Cortex of kidney (tissue), 1 donor: Measurements from ENCODE around the gene SIK2.
"Not testable (repeated sequence)": the region's sequence is repeated elsewhere in the genome, so short reads cannot be mapped to it uniquely, and the experiment has no call there.

Source experiments
- DNase-seq: peaks from one replicate; lab custom pipeline; 2025; lab: John Stamatoyannopoulos, UW

The SIK2 gene

DNA sequence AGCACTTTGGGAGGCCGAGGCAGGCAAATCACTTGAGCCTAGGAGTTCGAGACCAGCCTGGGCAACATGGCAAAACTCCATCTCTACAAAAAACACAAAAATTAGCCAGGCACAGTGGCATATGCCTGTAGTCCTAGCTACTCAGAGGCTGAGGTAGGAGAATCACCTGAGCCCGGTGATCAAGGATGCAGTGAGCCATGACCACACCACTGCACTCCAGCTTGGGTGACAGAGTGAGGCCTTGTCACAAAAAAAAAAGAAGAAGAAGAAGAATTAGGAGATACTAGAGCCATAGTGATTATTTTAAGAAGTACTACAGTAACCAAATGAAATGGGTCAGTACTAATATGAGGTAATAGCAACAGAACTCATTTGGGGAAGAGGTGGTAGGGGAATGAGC, 56.2 kb downstream of the SIK2 start:
- not testable (repeated sequence) for DNase-seq

DNA sequence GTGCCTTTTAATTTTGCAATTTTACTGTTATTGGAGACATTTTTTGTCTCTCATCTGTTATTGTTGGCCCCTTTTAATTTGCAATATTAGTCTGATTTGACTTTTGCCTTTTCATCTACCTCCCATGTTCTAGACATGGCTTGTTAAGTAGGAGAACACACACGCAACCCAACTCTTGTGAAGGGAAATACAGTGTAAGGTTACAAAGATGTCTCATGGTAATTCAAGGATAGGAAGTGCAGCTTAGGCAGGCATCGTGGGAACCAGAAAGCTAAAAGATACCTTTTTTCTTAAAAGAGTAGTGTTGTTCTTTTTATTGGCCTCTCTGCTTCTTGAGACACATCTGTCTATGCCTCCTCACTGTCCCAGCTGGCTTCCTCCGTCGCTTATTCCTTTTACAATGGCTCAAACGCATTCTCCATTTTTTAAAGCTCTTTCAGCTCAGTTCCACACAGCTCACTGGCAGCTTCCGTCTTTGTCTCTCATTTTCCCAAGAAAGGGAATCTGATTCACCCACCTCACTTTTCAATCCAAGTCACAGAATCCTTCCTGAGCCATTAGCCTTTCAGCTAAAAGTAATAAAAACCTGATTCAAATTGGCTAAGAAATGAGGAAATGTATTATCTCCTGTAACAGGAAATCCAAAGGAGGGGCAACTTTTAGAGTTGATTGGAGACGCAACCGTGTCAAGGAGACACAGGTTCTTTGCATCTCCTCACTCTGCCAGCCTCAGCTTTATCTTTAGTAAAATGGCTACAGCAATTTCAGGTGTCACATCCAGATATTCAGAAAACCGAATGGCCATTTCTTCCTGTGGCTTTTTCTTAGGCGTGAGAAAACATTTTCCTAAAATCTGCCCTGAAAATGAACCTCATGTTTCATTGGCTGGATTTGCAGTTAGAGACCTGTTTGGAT, 57.2 kb downstream of the SIK2 start:
- no peak for DNase-seq

DNA sequence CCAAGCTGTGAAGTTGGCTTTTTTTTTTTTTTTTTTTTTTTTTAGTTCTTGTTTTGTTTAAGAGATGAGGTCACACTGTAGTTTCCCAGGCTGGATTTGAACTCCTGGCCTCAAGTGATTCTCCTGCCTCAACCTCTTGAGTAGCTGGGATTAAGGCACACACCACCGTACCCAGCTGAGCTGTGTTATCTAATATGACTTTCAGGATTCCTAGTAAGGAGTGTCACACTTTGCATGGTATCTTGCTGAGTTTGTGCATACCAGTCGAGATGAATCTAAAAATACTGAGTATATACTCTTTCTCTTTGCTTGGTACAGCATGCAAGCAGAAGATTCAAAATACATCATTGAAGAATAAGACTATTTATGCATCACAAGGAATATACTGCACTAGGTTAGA, 58.6 kb downstream of the SIK2 start:
- DNase-seq: no peak

DNA sequence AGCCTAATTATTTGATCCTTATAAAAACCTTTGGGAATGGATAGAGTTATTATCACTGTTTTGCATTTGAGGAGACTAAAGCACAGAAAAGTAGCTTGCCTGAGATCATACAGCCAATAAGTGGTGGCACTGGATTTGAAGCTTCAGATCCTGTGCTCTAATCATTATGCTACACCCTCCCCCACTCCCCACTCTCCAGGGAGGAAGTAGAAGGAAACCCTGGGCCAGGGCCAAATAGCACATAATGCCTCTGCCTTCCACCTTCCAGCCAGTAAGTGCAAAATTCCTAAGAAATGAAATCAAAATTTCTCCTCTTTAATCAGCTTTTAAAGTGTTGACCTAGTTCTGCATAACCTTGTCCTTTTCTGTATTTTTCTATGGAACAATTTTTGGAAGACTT, 61.6 kb downstream of the SIK2 start:
- no peak for DNase-seq

DNA sequence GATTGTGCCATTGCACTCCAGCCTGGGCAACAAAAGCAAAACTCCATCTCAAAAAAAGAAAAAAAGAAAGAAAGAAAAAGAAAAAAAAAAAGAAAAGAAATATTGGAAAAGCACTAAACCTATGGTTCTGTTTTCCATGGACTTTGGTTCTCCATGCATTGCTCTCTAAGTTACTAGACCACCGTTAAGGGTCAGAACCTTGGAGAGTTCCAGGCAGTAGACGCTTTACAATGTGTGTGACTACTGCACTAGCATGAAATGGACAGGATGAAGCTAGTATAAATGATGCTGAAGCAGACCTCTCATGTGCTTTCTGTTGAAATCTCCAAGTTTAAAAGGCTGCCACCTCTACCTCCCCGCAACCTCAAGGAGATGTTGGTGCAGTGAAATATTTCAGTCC, 63.5 kb downstream of the SIK2 start:
- DNase-seq: no peak

DNA sequence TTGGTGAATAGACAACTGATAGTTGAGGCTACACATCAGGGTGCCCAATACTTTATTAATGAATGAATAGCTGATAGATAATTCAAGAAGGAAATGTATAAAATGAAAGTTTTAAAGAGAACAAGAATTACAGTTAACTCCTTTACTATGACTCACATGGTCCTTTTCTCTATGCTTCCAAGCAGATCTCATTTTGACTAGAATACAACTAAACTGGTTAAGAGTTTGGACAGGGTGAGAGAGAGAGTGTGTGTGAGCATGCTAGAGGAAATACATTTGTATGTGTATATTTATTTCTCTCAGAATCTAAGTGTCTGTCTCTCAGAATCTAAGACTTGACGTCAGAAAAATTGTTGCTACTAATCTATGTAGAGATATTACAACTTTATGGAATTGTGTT, 66.7 kb downstream of the SIK2 start:
- DNase-seq: no peak

DNA sequence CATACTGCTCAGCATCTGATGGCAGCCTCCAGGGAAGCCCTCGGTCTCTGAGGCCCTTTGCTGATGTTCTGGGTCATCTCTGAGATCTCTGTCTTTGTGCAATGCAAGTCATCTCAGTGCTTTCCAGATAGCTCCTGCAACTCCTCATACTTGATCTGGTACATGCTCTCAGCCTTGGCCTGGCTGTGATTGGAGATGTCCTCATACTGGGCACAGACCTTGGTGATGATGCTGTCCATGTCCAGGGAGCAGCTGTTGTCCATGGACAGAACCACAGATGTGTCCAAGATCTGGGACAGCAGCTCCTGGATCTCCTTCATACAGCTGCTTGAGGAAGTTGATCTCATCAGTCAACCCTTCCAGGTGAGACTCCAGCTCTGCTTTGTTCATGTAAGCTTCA, 69.1 kb downstream of the SIK2 start:
- no peak for DNase-seq

DNA sequence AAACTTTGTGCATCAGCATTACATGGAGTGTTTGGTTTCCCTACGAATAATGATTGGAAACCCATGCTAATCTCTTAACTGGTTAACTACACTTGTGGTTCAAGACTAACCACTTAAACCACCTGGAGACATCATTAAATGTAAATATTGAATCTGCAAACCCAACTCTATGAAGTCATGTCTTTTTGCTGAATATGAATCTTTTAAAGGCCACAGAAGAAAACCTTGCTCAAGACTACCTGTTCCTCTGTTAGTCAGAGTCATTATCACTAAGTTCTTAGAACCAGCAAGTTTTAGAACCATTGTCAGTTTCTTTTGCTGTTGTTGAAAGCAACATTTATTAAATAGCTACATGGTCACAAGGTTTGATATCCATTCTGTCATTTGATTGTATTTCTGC, 70.7 kb downstream of the SIK2 start:
- DNase-seq: no peak

DNA sequence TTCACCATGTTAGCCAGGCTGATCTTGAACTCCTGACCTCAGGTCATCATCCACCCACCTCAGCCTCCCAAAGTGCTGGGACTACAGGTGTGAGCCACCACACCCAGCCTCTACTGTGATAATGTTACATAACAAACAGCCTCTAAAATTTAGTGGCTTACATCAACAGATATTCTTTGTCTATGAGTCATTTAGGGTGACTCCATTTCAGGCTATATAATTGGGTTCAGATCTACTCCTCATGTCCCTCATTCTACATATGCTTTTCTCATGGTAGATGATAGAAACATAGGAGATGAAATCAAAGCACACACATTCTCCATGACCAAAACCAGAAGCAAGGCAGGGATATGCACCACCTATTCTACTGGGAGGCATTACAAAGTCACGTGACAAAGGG, 72.7 kb downstream of the SIK2 start:
- DNase-seq: no peak

DNA sequence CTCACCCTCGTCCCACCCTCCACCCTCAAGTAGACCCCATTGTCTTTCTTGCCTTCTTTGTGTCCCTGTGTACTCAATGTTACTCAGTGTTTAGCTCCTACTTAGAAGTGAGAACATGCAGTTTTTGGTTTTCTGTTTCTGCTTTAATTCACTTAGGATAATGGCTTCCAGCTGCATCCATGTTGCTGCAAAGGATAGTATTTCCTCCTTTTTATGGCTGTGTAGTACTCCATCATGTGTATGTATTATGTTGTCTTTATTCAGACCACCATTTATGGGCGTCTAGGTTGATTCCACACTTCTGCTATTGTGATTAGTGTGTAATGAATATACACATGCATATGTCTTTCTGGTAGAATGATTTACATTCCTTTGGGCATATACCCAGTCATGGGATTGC, 73.6 kb downstream of the SIK2 start:
- no peak for DNase-seq

DNA sequence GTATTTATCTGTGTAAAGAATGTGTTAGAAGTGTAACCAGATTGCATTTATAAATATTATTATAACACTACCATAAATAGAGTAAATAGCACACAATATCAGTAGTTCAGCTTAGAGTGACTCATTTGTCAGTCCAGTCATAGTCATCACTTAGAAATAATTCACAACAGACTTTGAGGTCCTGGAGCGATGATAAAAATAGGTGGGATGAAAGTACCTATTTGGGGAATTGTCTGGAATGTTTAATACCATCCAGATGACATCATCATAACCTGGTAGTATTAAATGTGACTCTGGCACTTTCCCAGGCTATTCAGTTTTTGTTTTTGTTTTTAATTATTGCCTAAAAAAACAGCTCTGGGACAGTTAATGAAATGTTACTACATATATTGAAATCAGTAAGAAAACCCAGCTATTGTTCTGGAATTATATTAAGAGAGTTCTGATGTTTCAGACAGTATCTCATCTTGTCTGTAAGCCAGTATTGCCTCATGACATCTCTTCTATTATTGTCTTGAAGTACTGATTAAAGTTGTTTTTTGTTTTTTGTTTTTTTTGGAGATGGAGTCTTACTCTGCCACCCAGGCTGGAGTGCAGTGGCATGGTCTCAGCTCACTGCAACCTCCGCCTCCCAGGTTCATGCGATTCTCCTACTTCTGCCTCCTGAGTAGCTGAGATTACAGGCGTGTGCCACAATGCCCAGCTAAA, 74.8 kb downstream of the SIK2 start:
- no peak for DNase-seq

DNA sequence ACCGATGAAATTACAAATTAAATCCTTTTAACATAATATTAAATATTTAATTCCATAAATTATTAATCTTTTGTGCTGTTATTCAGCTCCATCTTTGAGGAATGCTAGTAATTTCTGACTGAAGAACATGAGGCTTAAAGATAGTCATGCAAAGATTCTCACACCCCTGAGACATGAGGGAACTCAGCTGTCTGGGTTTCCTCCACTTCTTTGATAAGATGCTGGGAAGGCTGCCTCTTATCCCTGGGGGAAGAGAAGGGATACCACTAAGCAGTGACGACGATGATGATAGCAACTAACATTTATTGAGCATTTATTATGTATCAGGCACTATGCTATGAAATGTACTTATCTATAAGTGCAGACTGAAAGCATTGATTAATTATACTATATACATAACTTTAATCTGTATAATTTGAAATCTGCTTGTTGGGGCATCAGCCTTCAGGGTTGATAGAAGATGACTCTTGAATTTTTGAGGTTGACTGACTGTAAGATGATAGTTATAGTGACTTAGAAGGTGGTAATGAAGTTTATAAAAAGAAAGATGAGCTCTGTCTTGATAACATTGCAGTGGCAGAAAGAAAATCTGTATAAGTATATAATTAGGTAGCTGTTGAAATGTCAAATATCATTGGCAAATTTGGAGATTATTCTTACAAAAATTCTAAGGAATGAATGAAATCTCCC, 78.4 kb downstream of the SIK2 start:
- no peak for DNase-seq

DNA sequence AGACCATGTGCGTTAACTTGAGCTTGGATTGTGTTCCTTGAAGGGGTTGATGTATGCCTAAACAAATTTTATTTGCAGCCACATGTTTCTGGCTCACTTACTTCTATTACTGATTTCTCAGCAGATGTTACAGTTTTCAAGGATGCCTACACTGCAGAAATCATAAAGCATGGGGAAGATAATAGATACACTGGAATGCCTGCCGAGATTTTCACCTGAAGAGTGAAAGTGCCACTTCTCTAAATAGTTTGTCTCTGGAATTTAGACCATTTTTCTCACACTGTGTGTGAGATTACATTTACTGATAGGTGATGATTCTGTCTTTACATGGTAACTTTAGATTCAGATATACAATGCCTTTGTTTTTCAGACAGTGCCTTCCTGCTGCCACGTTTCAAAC, 81.6 kb downstream of the SIK2 start:
- DNase-seq: no peak

DNA sequence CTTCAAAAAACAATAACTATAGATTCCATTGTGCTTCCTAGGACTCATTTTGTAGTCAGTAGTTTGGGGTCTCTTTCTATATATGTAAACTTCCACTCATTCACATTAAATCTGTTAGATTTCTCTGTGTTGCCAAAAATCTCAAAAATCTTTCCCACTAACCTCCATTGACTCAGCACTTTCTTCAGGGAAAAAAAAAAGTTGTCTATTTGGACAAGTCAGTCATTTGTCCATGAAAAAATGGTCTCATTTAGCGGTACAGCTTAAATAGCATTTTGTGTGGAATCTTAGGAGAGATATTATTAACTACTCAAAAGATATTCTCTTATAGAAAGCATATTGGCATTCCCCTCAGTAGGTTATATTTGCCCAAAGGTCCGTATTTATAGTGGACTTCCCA, 82.0 kb downstream of the SIK2 start:
- no peak for DNase-seq

DNA sequence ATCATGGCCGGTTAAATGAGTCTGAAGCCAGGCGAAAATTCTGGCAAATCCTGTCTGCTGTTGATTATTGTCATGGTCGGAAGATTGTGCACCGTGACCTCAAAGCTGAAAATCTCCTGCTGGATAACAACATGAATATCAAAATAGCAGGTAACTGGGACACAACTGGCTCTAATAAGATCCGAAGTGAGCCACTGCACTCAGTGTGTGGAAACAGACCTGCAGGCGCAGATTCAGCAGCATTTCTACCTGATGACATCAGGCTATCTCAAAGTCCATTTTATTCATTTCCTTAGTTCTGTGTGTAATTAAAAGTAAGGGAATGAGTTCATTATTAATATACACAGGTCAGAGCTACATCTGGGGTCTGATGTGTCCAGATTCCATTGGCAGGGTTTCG, 85.8 kb downstream of the SIK2 start:
- no peak for DNase-seq

DNA sequence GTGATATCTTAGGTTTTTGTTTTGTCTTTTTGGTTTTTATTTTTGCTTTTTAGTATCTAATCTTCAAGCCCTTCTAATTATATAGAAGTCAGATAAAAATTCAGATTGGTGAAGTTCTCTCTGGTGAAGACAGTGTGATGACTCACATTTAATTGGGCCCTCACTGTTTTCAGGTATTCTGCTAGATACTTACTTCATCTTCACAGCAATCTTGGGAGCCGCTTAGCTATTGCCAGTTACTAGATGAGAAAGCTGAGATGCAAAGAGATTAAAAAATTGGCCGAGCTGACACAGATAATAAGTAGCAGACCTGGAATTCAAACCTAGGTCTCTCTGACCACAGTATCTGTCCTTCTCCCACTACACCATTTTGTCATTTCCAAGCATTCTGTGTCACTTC, 88.9 kb downstream of the SIK2 start:
- DNase-seq: no peak

DNA sequence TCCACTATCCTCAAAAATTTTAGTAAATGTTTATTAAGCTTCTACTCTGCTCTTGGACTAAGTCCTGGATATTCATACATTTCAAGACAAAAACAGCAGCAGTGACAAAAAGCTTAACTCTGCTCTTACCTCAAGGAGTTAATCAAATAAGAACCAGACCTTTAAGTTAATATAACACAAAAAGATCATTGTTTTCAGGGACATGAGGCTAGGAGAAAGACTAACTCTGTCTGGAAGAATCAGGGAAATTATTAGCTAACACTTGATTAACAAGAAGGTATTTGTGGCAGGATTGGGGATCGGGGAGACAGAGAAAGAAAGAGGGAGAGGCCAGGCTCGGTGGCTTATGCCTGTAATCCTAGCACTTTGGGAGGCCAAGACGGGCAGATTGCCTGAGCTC, 89.5 kb downstream of the SIK2 start:
- no peak for DNase-seq

DNA sequence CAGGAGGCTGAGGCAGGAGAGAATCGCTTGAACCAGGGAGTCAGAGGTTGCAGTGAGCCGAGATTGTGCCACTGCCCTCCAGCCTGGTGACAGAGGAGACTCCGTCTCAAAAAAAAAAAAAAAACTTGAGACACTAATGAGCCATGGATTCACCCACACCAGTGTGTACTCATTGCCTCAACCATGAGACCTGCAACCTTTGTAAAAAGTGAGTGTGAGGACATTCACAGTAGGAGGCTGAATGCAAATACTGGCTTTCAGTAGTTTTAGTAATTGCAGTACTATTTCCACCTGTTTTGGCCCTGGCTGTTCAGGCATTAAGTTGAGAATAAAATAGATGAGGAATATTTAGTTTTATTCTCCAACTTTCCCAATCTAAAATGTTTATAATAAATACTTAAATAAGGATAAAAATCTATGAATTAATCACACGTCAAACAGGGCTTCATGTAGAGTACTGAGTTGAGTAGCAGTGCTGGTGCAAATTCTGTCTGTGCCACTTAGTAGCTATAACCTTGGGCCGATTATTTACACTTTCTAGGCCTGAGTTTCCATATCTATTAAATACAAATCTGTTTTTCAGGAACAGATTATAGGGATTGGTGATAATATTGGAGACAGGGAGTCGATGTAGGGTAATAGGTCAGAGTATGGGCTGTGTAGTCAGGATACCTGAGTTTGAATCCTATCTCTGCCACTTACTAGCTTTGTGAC, 91.1 kb downstream of the SIK2 start:
- DNase-seq: no peak

DNA sequence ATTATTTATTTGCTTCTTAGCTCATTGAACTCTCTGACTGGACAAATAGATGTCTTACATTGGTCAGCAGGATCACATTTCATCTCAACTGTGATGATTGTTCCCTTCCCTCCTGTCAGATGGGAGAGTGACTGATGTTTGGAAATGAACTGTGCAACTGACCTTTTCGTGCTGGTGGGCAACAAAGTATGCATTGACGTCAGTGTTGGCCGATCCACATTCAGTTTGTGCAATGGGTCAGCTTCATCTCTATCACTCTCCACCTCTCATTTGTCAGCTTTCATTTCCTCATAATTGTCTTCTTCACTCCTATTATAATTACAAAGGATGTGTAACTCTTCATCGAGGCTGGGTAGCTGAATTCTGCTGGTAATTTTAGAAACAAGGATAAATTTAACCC, 92.6 kb downstream of the SIK2 start:
- no peak for DNase-seq

DNA sequence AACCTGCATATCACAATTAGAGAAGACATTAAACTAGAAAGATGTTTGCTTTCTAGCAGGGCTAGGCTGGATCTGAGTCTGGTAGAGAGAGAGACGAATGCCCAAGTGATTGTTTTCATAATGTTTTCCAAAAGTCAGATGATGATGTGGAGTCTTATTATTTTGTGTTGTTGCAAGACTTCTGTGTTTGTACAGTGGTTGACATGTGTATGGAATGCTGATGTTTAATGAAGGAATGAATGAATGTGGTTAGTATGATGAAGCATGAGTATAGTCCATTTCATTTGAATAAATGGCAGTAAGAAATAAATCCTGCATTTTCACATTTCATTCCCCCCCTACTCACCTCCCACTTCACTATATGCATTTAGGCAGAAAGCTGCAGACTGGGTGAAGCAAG, 94.3 kb downstream of the SIK2 start:
- DNase-seq: no peak

DNA sequence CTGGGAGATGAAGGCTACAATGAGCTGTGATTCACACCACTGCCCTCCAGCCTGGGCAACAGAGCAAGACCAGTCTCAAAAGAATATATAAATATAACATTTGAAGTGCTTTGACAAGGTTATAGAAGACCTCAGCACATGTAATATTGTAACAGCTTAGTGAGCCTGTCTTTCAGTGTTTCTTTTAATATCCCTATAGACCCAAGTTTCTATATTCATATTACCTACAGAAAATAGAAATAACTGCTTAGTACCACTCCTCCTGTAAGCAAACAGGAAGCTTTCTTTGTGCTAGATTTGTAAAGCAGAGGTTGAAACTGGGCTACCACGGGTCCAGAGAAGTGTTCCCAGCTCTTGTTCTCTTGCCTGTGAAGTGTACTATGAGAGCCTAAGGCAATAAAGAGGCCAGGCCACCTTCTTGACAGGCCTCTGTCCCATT, 95.7 kb downstream of the SIK2 start:
- no peak for DNase-seq

DNA sequence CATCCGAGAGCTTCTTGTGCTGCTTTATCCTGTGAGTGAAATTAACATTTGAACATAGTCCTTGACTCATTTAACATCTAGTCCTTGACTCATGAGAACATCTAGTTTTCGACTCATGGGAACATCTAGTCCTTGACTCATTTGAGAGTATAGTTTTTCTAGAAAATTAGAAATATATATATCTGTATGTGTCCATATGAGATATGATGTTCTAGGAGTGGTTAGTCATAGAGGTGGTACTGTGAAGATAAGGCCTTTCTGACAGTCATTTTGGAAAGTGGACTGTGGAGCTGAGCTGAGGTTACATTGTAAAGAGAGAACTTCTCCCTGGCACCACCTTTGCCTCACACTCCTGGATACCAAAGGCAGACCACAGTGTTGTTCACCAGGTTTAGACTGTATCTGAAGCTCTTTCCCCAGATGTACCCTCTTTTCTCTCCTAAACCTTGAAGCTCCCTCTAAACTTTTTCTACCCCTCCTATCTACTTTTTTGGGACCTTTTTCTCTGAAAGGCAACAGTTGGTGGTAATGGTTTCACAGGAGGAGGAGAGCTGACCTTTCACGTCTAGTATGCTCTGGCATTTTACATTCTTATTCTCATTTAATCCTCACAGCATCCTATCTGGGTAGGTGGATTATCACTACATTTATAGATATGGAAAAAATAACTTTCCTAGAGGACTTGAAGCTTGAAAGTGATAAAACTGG, 96.8 kb downstream of the SIK2 start:
- DNase-seq: no peak
